T-helper 1 cell (primary cell): ENCODE measurements around the gene UVSSA.
"Not testable (repeated sequence)": the region's sequence is repeated elsewhere in the genome, so short reads cannot be mapped to it uniquely, and the experiment has no call there.

ENCODE experiments used
- DNase-seq, 5 donors: peaks; one replicate each; pipeline ENCODE4 v3.0.0-alpha.2; 2012 to 2020

Gene UVSSA

GRCh38 chr4:1409491-1410425 is 62.8 kb downstream of the UVSSA start:
- no peak for DNase-seq

DNA sequence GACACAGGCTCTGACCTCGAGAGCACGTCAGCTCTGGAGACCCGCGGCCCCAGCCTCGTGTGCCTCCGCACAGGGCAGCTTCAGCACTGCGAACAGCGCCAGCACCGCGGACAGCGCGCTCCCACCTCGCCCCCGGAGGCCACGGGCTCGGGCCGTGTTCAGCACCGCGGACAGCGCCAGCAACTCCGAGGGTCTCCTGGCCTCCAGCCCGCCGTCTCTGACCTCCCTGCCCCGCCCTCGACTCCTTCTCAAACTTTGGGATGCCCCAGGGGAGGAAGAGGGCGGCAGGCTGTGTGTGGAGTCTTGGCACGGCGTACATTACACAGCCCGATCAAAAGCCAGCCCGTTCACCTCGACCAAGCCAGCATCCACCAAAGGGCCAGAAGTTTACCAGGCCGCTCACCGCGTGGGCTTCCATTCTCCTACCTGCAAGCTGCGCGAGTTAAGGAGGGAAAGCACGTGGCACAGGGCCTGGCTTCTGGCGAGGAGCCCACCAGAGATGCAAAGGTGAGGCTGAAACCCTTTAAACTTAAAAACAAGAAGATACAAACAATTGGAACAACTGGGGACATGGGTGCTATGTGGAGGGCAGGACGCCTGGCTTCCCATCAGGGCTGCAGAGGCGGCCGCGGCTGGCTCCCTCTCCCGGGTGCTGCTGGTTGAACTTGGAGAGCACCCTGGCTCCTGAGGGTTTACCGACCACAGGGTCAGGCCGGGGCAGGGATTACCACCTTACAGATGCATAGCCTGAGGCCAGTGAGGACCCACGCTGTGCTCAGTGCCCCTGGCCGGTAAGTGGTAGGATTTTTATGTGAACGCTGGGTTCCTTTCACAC is 63.7 kb downstream of the UVSSA start:
- peak in 3 of 5 donors; percentile 10 to 23 (median 12) for DNase-seq

DNA sequence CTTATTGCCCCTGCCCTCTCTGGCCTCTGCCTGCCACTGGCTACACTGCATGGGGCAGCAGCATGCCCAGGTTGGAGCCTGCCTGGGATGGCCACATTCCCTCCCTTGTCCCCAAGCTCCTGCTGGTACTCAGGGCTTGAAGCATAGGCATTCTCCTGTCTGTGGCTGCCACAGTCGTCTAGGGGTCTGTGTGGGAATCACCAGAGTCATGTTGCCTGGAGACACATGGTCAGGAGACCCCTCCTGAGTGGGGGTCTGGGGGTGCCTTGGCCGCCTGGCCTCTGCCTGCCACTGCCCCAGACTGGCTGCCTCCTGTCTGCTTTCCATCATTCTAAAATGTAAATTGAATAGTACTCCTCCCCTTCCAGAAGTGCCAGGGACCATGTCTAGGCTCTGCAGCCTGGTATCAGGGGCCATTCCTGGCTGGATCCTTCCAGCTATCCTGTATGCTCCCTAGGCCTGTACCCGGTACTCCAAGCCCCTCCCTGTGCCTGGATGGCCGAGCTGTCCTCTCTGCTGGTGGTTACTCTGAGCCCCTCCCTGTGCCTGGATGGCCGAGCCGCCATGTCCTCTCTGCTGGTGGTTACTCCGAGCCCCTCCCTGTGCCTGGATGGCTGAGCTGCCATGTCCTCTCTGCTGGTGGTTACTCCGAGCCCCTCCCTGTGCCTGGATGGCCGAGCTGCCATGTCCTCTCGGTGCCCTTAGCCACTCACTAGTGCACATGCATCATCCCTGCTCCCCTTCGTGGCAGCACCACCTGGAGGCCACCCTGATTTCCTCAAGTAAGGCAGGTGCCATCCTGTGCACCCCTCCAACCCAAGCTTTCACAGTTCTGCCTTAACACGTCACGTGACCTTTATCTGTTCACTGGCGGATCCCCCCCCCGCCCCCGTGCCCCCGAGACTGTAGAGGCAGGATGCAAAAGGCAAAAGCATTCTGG is 64.7 kb downstream of the UVSSA start:
- DNase-seq, result no peak

DNA sequence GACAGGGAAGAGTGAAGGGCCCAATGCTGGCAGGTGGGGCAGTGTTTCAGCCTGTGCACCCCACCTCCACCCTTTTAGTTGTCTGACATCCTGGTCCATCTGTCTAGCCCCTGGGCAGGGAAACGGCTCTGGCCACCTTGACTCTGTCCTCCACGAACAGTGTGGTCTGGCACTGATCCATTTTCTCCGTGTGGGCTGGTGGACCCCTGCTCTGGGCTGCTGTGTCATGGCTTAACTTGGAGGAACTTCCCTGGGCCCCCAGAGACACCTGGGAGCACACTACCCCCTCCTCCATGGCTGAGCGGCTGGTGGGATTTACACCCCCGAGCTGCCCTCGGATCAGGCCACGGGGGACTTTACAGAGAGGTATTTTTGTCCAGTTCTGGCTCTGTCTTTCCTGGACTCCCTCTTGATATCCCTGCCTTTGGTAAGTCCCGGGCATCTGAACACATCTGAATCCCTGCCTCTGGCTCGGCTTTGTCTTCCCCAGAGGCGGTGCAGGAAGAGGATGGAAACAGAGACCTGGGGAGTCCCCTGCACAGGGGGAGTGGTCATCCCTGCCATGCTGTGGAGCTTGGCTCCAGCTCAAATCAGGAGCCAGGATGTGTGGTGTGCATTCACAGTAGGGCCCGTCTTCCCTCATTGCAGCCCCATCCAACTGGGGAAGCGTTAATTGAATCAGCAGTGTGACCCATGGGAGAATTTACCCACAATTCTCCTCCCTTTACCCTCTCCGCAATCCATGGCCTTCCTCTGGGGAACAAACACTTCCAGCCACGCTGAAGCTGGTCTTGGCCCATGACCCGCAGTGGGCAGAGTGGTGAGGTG is 65.6 kb downstream of the UVSSA start:
- DNase-seq, result no peak

GRCh38 chr4:1413204-1413663 is 66.2 kb downstream of the UVSSA start:
- DNase-seq, result no peak

- DNase-seq, result no peak
Measured at GRCh38 chr4:1413687-1414479, 66.9 kb downstream of the UVSSA start.

DNA sequence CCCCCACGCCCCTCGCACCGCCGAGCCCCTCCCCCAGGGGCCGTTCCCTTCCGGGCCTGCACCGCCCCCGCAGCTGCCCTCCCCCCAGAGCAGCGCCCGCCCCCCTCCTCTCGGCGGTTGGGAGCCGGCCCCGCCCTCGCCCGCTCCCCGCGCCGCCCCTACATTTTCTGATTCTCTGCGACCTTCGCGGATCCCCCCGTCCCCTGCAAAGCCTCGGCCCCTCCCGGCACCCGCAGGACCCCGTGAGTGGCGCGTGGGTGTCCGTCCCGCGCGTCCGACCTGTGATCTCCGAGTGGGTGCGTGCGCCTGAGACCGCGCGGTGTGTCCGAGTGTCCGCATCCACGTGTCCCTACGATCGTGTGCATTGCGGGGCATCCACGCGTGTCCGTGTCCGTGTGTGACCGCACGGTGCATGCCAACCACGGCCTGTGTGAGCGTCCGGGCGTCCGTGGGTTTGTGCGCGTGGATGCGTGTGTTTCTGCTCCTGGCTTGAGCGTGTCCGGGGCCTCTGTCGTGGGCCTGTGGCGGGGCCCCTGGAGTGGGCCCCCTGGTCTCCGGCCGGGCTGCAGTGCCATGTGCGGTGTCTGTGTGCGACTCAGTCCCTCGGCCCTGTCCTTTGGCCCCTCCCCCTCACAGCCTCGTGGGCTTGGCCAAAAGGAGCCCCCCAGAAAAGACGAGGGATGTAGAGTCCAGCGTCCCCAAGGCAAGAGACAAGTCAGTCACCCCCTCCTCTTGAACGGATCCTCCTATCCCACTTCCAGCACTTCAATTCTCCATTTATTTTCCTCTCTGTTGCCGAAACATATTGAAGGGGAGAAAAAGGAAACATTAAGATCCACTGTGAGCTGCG is 68.0 kb downstream of the UVSSA start:
- peak in 1 of 5 donors; percentile 9 for DNase-seq

GRCh38 chr4:1415681-1415981 is 68.6 kb downstream of the UVSSA start:
- no peak for DNase-seq

DNA sequence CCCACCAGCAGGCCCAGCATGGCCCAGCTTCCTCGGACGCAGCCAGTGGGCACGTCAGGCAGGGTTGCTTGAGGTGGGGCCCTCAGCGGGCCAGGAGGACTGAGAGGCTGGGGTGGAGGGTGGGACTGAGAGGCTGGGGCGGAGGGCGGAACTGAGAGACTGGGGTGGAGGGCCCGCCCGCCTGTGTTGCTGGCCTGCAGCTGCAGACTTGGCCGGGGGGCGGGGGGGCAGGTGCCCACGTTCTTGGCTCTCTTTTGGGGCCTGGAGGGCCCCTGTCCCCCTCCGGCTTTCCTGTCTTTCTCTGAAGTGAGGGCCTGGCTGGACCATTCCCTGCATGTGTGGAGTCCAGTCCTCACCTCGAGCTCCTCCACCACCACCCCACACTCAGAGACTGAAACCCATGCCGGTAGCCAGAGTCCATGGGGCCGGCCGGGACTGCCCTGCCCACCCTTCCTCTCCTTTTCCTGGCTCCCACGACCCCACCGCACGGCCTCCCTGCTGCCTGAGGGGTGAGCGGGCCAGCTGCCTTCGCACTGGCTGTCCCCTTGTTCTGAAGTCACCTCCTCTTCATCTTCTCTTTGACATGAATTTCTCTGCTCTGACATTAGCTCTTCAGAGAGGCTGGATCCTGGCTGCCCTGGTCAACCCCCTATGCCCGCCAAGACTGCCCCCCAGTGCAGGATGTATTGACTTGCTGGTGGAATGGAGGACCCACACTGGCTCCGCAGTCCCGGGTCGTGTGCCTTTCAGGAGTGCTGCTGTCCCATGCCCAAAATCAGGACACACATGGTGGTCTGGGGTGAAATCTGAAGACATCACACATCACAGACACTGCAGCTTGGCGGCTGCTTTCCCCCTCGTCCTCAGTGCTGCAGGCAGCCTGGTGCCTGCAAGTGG is 69.3 kb downstream of the UVSSA start:
- DNase-seq, result peak in 1 of 5 donors; percentile 9

DNA sequence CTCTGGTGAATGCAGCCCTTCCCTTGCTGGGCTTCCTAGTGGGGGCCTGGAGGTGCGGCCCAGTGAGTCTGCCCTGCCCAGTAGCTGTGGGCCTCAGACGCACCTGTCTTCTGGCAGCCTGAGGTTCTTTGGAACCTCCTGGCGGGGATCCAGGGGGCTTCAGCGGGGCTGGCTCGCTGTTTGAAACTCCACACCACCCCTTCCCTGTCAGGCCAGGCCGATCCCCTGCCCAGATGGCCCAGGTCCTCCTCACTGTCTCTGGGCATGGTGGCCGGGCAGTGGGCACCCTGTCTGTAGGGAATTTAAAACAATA is 69.9 kb downstream of the UVSSA start:
- DNase-seq, result no peak

- no peak for DNase-seq
Measured at GRCh38 chr4:1417522-1418390, 70.7 kb downstream of the UVSSA start.

DNA sequence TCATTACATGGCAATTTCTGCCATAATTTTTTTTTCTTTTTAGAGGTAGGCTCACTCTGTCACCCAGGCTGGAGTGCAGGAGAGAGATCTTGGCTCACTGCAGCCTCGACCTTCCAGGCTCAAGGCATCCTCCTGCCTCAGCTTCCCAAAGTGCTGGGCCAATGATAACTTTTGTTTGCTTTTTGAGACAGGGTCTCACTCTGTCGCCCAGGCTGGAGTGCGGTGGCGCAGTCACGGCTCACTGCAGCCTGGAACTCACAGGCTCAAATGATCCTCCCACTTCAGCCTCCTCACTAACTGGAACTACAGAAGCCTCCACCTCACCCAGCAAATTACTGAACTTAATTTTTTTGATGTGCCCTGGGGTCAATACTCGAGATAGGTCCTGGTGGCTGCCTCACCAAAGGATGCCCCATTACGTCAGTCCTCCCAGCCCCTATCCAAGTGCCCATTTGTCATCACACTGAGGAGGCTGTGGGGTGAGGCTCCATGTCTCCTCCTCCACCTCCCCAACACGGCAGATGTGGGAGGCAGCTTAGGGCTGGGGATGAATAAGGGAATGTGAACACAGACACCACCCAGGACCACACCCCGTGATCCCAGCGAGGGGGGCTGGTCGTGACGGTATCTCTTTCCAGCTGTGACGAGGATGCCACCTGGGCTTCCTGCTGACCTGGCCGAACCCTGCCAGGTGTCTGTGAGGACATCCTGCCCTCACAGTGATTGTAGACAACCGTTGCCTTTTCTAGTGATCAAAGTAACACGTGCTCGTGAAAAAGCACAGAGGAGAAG is 71.7 kb downstream of the UVSSA start:
- DNase-seq, result no peak

DNA sequence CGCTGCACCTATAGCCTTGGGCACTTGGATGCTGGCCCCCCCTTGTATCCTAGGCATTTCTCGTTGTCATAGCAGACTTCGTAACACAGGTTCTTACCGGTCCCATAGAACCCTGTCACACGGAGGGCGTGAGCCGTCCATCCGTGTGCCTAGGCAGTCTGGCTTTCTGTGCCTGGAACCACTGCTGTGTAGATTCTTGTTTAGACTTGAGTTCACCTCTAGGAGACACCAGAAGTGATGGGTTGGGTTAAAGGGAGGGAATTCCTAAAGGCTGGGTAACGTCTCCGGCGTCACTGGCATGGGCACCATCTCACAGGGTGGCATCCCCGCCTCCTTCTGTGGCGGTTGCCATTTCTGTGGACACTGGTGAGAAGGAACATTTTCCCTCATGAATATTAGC is 72.7 kb downstream of the UVSSA start:
- DNase-seq, result no peak

DNA sequence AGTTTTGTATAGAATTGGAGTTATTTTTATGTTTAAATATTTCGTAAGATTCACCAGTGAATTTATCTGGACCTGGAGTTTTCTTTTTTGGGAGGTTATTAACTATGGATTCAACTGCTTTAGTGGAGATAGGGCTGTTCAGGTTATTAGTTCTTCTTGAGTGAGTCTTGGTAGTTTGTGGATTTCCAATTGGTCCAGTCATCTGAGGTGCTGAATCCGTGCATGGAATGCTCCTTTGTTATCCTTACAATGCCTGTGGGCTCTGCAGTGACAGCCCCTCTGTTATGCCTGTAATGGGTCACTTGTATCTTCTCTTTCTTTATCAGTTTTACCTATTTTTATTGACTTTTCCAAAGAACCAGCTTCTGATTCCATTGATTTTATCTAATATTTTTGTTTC is 74.6 kb downstream of the UVSSA start:
- DNase-seq, result no peak

- no peak for DNase-seq
Measured at GRCh38 chr4:1427010-1427409, 80.0 kb downstream of the UVSSA start.

GRCh38 chr4:1443688-1444172 is 96.7 kb downstream of the UVSSA start:
- DNase-seq, result not testable (repeated sequence)
